ENCODE results near the gene TAB2.

TAB2 gene

DNA sequence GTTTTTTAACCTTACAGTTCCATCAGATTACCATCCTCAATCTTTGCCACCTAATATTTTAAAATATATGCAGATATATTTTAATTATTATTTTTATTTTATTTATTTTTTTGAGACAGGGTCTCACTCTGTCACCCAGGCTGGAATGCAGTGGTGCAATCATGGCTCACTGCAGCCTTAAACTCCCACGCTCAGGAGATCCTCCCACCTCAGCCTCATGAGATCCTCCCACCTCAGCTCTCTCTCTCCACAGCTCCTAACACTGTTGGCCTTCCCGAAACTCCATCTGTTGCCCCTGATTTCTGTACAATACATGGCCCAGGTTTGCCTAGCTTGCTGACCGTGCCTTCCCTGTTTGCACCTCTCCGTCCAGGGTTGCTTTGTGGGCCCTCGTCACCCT, 4.4 kb upstream of the TAB2 start:
- H3K36me3 ChIP-seq (ENCODE audit: control insufficient read depth in 2 of 2, insufficient read depth in 1 of 2, low read length in 2 of 2), result no peaks in the 10 kb centered on the region
- H3K4me3 ChIP-seq (ENCODE audit: low read depth, low read length), result no peak overlapping the region
- H3K27ac ChIP-seq (ENCODE audit: extremely low read depth, low read depth, low read length), result no peak overlapping the region
- POLR2A ChIA-PET, result interaction anchor here (1.3 kb wide), 1 partner anchor 30 kb away, joined by 4 read pairs; no protein-coding TSS in a partner anchor
- CTCF ChIA-PET, result interaction anchor here (0.8 to 1.8 kb wide), 2 partner anchors 119 to 204 kb away, joined by 3 to 7 read pairs; no protein-coding TSS in a partner anchor
- TF ChIP-seq ZNF426 (tag by site-specific recombination; IDR thresholded peaks at IDR 0.05) (no peak), REPIN1 (tag by site-specific recombination; IDR thresholded peaks at IDR 0.05; ENCODE audit: low read depth) (no peak), EGR2 (tag by site-specific recombination; IDR thresholded peaks at IDR 0.05; ENCODE audit: low read depth) (peak; percentile 74; the same call in 1 of the 2 replicates), ZFHX2 (tag by site-specific recombination; conservative IDR thresholded peaks at IDR 0.05) (peak; percentile 81), ZNF214 (tag by site-specific recombination; IDR thresholded peaks at IDR 0.05; ENCODE audit: borderline replicate concordance) (no peak), ZNF610 (tag by site-specific recombination; IDR thresholded peaks at IDR 0.05; ENCODE audit: borderline replicate concordance) (no peak), ZNF664 (tag by site-specific recombination; IDR thresholded peaks at IDR 0.05) (no peak)
- TF ChIP-seq, protein P1, sequence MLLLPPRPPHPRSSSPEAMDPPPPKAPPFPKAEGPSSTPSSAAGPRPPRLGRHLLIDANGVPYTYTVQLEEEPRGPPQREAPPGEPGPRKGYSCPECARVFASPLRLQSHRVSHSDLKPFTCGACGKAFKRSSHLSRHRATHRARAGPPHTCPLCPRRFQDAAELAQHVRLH (tag by site-specific recombination; IDR thresholded peaks at IDR 0.05), result no peak
- H3K4me1 ChIP-seq (ENCODE audit: control insufficient read depth, insufficient read depth, low read length), result no peaks in the 10 kb centered on the region
- no peaks in the 10 kb centered on the region for H3K9me3 ChIP-seq (ENCODE audit: control insufficient read depth, insufficient read depth, low read depth, low read length)

DNA sequence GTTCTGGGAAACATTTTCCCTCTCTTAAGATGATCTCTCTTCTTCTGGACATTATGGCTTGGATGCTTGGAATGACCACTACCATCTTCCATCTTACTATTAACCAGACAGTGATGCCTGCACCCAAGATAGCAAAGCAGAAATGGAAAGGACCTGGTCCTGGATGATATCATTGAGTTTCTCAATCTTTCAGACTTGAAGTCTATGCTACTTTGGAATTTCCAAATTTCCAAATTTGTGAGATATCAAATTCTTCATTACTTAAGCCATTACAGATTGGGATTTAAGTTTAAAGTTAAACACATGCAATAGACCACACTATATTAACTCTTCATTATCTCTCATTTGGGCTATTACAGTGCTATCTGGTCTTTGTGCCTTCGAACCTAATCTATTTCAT, 3.7 kb upstream of the TAB2 start:
- CTCF ChIA-PET, result interaction anchor here (1.8 kb wide), 1 partner anchor 118 kb away, joined by 7 read pairs; no protein-coding TSS in a partner anchor
- H3K27ac ChIP-seq (ENCODE audit: extremely low read depth, low read depth, low read length), result no peak overlapping the region
- POLR2A ChIA-PET, result interaction anchor here (1.3 kb wide), 1 partner anchor 29 kb away, joined by 4 read pairs; no protein-coding TSS in a partner anchor
- H3K9me3 ChIP-seq (ENCODE audit: control insufficient read depth, insufficient read depth, low read depth, low read length), result no peaks in the 10 kb centered on the region
- H3K4me3 ChIP-seq (ENCODE audit: low read depth, low read length), result no peak overlapping the region
- H3K4me1 ChIP-seq (ENCODE audit: control insufficient read depth, insufficient read depth, low read length), result no peaks in the 10 kb centered on the region
- no peaks in the 10 kb centered on the region for H3K36me3 ChIP-seq (ENCODE audit: control insufficient read depth in 2 of 2, insufficient read depth in 1 of 2, low read length in 2 of 2)
- TF ChIP-seq ZNF48 (tag by site-specific recombination; IDR thresholded peaks at IDR 0.05), result no peak
- TF ChIP-seq, protein P2, sequence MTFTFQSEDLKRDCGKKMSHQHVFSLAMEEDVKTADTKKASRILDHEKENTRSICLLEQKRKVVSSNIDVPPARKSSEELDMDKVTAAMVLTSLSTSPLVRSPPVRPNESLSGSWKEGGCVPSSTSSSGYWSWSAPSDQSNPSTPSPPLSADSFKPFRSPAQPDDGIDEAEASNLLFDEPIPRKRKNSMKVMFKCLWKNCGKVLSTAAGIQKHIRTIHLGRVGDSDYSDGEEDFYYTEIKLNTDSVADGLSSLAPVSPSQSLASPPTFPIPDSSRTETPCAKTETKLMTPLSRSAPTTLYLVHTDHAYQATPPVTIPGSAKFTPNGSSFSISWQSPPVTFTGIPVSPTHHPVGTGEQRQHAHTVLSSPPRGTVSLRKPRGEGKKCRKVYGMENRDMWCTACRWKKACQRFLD (tag by site-specific recombination; IDR thresholded peaks at IDR 0.05), result no peak
- no peak for TF ChIP-seq ZNF623 (tag by site-specific recombination; IDR thresholded peaks at IDR 0.05)
- TF ChIP-seq ZSCAN23 (tag by site-specific recombination; IDR thresholded peaks at IDR 0.05), result no peak
- TF ChIP-seq REPIN1 (tag by site-specific recombination; IDR thresholded peaks at IDR 0.05; ENCODE audit: low read depth), result no peak
- no peak for TF ChIP-seq ZNF561 (tag by site-specific recombination; IDR thresholded peaks at IDR 0.05; ENCODE audit: borderline replicate concordance)
- no peak for TF ChIP-seq ZNF555 (tag by site-specific recombination; conservative IDR thresholded peaks at IDR 0.05)
- no peak for TF ChIP-seq ZNF600 (tag by site-specific recombination; IDR thresholded peaks at IDR 0.05)
- no peak for TF ChIP-seq ZNF132 (tag by site-specific recombination; IDR thresholded peaks at IDR 0.05; ENCODE audit: borderline replicate concordance)
- TF ChIP-seq, protein P3, sequence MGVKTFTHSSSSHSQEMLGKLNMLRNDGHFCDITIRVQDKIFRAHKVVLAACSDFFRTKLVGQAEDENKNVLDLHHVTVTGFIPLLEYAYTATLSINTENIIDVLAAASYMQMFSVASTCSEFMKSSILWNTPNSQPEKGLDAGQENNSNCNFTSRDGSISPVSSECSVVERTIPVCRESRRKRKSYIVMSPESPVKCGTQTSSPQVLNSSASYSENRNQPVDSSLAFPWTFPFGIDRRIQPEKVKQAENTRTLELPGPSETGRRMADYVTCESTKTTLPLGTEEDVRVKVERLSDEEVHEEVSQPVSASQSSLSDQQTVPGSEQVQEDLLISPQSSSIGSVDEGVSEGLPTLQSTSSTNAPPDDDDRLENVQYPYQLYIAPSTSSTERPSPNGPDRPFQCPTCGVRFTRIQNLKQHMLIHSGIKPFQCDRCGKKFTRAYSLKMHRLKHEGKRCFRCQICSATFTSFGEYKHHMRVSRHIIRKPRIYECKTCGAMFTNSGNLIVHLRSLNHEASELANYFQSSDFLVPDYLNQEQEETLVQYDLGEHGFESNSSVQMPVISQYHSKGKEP (tag by site-specific recombination; IDR thresholded peaks at IDR 0.05), result no peak
- TF ChIP-seq, protein P4, sequence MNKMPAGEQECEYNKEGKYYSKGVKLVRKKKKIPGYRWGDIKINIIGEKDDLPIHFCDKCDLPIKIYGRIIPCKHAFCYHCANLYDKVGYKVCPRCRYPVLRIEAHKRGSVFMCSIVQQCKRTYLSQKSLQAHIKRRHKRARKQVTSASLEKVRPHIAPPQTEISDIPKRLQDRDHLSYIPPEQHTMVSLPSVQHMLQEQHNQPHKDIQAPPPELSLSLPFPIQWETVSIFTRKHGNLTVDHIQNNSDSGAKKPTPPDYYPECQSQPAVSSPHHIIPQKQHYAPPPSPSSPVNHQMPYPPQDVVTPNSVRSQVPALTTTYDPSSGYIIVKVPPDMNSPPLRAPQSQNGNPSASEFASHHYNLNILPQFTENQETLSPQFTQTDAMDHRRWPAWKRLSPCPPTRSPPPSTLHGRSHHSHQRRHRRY (tag by site-specific recombination; IDR thresholded peaks at IDR 0.05), result no peak
- TF ChIP-seq ZNF391 (tag by site-specific recombination; IDR thresholded peaks at IDR 0.05; ENCODE audit: borderline replicate concordance, low read depth), result no peak
- no peak for TF ChIP-seq ZNF596 (tag by site-specific recombination; IDR thresholded peaks at IDR 0.05)
- no peak for TF ChIP-seq GLIS2 (tag by site-specific recombination; IDR thresholded peaks at IDR 0.05)
- no peak for TF ChIP-seq ZNF133 (tag by site-specific recombination; IDR thresholded peaks at IDR 0.05)
- TF ChIP-seq, protein P5, sequence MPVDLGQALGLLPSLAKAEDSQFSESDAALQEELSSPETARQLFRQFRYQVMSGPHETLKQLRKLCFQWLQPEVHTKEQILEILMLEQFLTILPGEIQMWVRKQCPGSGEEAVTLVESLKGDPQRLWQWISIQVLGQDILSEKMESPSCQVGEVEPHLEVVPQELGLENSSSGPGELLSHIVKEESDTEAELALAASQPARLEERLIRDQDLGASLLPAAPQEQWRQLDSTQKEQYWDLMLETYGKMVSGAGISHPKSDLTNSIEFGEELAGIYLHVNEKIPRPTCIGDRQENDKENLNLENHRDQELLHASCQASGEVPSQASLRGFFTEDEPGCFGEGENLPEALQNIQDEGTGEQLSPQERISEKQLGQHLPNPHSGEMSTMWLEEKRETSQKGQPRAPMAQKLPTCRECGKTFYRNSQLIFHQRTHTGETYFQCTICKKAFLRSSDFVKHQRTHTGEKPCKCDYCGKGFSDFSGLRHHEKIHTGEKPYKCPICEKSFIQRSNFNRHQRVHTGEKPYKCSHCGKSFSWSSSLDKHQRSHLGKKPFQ (tag by site-specific recombination; IDR thresholded peaks at IDR 0.05), result no peak
- TF ChIP-seq, protein P6, sequence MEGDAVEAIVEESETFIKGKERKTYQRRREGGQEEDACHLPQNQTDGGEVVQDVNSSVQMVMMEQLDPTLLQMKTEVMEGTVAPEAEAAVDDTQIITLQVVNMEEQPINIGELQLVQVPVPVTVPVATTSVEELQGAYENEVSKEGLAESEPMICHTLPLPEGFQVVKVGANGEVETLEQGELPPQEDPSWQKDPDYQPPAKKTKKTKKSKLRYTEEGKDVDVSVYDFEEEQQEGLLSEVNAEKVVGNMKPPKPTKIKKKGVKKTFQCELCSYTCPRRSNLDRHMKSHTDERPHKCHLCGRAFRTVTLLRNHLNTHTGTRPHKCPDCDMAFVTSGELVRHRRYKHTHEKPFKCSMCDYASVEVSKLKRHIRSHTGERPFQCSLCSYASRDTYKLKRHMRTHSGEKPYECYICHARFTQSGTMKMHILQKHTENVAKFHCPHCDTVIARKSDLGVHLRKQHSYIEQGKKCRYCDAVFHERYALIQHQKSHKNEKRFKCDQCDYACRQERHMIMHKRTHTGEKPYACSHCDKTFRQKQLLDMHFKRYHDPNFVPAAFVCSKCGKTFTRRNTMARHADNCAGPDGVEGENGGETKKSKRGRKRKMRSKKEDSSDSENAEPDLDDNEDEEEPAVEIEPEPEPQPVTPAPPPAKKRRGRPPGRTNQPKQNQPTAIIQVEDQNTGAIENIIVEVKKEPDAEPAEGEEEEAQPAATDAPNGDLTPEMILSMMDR (tag by site-specific recombination; IDR thresholded peaks at IDR 0.05), result no peak
